RWPE2 (cell line): ENCODE measurements around the gene RTTN.

Source experiments
- ATAC-seq: fragments of 200-7000 bp; cut with Tn5 transposase; 3 replicates; pipeline ENCODE4 v1.9.1; 2021; ENCODE audit warnings: low read depth
- DNase-seq: peaks from one replicate; pipeline ENCODE4 v3.0.0-alpha.2; 2020; ENCODE audit warnings: low spot score
- H3K27ac ChIP-seq: fragments of 450-650 bp; 2 replicates; pipeline ENCODE4 v1.5.1; 2017; ENCODE audit warnings: mild to moderate bottlenecking; ENCODE audit not compliant: poor library complexity, severe bottlenecking
- H3K27me3 ChIP-seq: fragments of 250-450 bp; sonication (Bioruptor Pico); 2 replicates; pipeline ENCODE4 v1.5.1; 2021; ENCODE audit warnings: mild to moderate bottlenecking, moderate library complexity; ENCODE audit not compliant: insufficient read depth, poor library complexity, severe bottlenecking
- H3K36me3 ChIP-seq: fragments of 250-450 bp; sonication (Bioruptor Pico); 2 replicates; pipeline ENCODE4 v1.5.1; 2020; ENCODE audit warnings: low read depth, mild to moderate bottlenecking, moderate library complexity
- H3K4me1 ChIP-seq: fragments of 250-450 bp; sonication (Bioruptor Pico); 2 replicates; pipeline ENCODE4 v1.5.1; 2021; ENCODE audit warnings: mild to moderate bottlenecking, moderate library complexity; ENCODE audit not compliant: insufficient read depth, poor library complexity, severe bottlenecking
- H3K4me3 ChIP-seq: fragments of 250-450 bp; sonication (Bioruptor Pico); 2 replicates; pipeline ENCODE4 v1.5.1; 2021; ENCODE audit warnings: mild to moderate bottlenecking, moderate library complexity; ENCODE audit not compliant: severe bottlenecking
- H3K9me3 ChIP-seq: fragments of 250-450 bp; sonication (Bioruptor Pico); 2 replicates; pipeline ENCODE4 v1.5.1; 2021; ENCODE audit warnings: mild to moderate bottlenecking, moderate library complexity; ENCODE audit not compliant: severe bottlenecking
- CTCF ChIP-seq: fragments of 450-650 bp; IDR thresholded peaks from one replicate; pipeline ENCODE4 v1.5.1; 2017; ENCODE audit warnings: mild to moderate bottlenecking, moderate library complexity; ENCODE audit not compliant: poor library complexity, severe bottlenecking

Gene RTTN

GRCh38 chr18:70037431-70038061, 167.9 kb downstream of the RTTN start:
- Histone ChIP-seq H3K9me3 (no peaks in the 10 kb centered on the region), H3K27ac (no peak overlapping the region), H3K27me3 (no peaks in the 10 kb centered on the region), H3K36me3 (peaks cover 29% of the 10 kb centered on the region), H3K4me3 (no peak overlapping the region), H3K4me1 (peaks cover 10% of the 10 kb centered on the region)
- DNase-seq = no peak
- ATAC-seq = no peak
- no peak for TF ChIP-seq CTCF

GRCh38 chr18:70036771-70037347, 168.6 kb downstream of the RTTN start:
- ATAC-seq = no peak
- Histone ChIP-seq H3K4me3 (no peak overlapping the region), H3K27me3 (no peaks in the 10 kb centered on the region), H3K4me1 (peaks cover 10% of the 10 kb centered on the region), H3K27ac (no peak overlapping the region), H3K9me3 (no peaks in the 10 kb centered on the region), H3K36me3 (peaks cover 28% of the 10 kb centered on the region)
- no peak for TF ChIP-seq CTCF
- no peak for DNase-seq

- no peaks in the 10 kb centered on the region for H3K9me3 ChIP-seq
- no peak for TF ChIP-seq CTCF
- H3K4me3 ChIP-seq = no peak overlapping the region
- H3K36me3 ChIP-seq = peaks cover 31% of the 10 kb centered on the region
- no peaks in the 10 kb centered on the region for H3K27me3 ChIP-seq
- H3K4me1 ChIP-seq = peaks cover 10% of the 10 kb centered on the region
- DNase-seq (no peak), ATAC-seq (no peak)
- no peak overlapping the region for H3K27ac ChIP-seq
These were observed 169.3 kb downstream of the RTTN start for GRCh38 chr18:70036168-70036567.

DNA sequence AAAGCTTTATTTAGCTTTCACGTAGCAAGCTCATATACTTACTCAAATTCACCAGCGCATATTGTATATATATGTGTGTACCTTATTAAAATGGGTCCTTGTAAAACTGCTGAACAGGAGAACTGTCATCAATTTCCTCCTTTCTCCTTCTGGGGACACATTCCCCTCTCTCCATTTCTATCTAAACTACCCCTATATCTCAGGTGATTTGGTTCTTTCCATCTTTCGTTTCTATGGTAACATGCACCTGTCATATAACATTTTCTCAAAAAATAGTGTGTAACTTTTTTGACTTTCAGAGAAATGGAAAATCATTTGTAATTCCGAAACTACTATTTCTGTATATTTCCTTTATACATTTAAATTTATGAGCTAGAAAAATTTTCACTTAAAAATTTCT, 174.3 kb downstream of the RTTN start:
- H3K4me3 ChIP-seq = no peak overlapping the region
- H3K27me3 ChIP-seq = no peaks in the 10 kb centered on the region
- no peak for TF ChIP-seq CTCF
- H3K9me3 ChIP-seq = no peaks in the 10 kb centered on the region
- peaks cover 53% of the 10 kb centered on the region for H3K36me3 ChIP-seq
- no peak for DNase-seq
- ATAC-seq = no peak
- H3K4me1 ChIP-seq = no peaks in the 10 kb centered on the region
- H3K27ac ChIP-seq = no peak overlapping the region

DNA sequence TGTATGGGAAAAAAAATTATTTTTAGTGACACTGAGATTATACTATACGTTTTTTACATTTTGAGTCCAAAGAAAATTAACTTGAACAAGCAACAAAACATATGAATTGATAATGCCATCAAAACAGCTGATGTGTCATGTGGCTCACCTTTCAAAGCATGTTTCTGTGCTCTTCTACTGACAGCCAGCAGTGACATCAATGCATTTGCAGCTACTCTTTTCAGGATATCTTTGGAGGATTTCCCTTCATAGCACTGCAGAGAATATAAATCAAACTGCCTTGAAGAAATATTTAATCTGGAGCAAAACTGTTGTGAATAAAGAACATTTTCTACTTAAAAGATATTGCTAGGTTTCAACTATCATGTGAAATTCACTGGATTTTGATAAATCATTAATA, 174.8 kb downstream of the RTTN start:
- no peak for TF ChIP-seq CTCF
- H3K9me3 ChIP-seq = no peaks in the 10 kb centered on the region
- ATAC-seq (no peak), DNase-seq (no peak)
- H3K27me3 ChIP-seq = no peaks in the 10 kb centered on the region
- no peak overlapping the region for H3K4me3 ChIP-seq
- H3K36me3 ChIP-seq = peaks cover 57% of the 10 kb centered on the region
- no peaks in the 10 kb centered on the region for H3K4me1 ChIP-seq
- no peak overlapping the region for H3K27ac ChIP-seq
